ENCODE results near the gene DLL1.
"Not testable (repeated sequence)": the region's sequence is repeated elsewhere in the genome, so short reads cannot be mapped to it uniquely, and the experiment has no call there.

Gene DLL1

GRCh38 chr6:170266061-170266825, 24.6 kb downstream of the DLL1 start:
- no peak for DNase-seq (ENCODE audit: low spot score)

DNA sequence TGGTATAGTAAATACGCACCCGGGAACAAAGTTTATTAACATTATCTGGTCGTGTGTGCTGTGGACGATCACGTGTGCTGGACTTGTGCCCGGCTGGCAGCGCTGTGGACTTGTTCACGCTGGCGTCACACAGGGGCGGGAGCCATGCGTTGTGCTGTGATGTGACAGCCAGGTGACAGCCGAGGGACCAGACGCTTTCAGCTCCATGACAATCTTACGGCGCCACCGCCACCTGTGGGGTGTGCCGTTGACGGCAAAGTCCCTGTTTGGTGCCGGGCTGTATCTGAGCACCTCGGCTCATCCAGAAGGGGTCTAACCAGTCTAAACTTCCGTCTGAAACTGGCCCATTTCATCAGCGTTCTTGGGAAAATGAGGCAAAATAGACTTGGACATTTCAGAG, 25.2 kb downstream of the DLL1 start:
- DNase-seq (ENCODE audit: low spot score): no peak

- not testable (repeated sequence) for DNase-seq (ENCODE audit: low spot score)
Observed at GRCh38 chr6:170264644-170265043, 26.2 kb downstream of the DLL1 start.

DNA sequence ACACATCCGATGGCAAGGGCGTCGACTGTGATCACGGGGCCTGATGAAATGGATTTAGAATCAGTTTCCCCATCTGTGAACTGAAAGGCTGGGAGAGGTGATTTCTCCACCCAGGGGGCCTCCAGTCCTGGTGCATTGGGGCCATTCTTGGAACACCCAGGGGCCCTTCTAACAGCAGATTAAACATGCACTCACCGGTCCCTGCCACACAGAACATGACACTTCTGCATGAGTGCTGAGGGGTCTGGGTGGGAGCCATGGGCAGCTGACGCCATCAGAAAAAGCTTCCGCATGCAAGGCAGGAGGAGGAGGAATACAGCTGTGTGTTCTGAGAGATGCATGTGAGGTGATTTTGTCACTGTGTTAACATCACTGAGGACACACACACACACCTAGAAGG, 26.8 kb downstream of the DLL1 start:
- no peak for DNase-seq (ENCODE audit: low spot score)

DNA sequence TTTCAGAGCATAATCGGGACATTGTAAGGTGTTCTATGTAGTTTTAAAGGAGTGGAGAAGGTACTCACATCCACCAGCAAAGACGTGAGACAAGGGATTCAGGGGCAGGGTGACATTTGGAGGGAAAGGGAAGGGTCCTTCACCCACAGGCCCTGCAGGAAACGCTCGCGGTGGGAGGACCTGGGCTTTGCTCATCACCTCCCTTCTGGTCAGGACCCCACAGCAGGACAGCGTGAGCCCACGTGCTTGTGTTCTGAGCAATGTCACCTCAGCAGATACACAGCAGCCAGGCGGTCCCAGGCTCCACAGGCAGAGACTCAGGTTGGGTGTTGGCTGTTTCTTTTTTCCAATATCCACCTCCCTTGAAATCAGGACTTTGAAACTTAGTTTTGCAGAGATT, 27.5 kb downstream of the DLL1 start:
- no peak for DNase-seq (ENCODE audit: low spot score)

- no peak for DNase-seq (ENCODE audit: low spot score)
Observed at GRCh38 chr6:170262489-170263088, 28.3 kb downstream of the DLL1 start.

DNA sequence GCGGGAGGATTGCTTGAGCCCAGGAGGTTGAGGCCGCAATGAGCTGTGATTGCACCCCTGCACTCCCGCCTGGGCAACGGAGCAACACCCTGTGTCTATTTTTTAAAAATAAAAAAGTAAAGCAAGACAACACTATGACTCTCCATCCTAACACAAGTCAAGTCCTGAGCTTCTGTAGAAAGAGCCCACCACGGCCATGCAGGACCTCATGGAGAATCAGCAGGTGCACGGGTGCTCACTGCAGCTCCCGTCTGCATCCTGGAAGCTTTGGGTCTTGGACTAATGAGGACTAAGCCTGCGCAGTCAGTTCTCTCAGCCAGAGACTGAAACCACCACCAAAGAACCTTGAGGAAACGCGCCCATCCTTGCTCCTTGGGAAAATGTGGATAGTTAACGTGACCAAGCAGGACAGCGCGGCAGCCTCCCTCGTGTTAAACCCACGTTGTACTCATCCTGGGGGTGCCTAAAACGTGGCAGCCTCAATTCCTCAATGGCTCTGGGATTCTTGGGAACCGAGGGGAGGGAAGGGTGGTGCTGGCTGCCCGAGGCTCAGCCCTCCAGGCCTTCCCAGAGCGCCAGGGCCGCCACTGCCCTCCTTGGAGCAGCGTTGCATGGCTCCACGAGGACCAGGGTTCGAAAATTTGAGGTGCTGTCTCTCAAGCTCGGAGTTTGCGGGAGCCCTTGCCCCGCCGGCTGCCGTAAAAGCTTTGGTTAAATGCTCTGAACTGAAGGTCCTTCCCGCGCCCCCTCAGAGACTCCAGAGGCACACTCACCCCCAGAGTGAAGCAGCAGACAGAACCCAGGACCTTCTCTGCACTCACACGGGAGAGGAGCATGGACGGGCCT, 29.0 kb downstream of the DLL1 start:
- no peak for DNase-seq (ENCODE audit: low spot score)

DNA sequence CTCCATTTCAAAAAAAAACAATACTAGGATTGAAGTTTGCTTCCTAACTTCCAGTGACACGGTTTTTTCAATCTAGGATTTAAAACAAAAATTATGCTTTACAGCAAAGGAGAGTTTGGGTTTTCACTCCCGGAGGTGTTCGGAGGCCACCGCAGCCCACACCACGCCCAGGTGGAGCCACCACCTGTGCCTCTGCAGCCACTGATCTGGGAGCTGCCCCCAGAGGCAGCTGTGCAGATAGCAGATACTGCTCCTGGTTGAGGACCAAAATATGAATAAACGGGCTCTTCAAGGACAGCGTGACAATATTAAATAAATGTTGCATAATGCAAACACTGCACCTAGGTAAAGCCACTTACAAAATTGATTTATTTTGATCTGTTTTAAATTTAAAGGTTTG, 30.2 kb downstream of the DLL1 start:
- DNase-seq (ENCODE audit: low spot score): no peak

- no peak for DNase-seq (ENCODE audit: low spot score)
Observed at GRCh38 chr6:170259278-170259677, 31.6 kb downstream of the DLL1 start.

DNA sequence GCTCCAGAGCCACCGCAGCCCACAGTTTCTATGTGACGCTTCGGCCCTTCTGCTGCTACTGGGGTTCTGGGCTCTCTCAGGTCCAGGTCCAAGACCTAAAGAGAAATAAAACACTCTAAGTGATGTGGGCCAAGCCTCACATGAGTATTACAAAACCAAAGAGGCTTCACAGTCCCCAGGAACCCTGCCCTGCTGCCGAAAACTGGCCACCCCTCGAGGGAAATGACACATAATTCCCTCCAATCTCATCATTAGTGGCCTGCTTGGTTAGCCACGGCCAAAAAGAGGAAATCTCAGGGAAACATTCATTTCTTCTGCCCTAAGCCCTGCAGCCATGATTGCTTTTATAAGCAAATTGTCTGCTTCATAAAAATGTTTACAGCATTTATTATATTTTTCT, 32.5 kb downstream of the DLL1 start:
- no peak for DNase-seq (ENCODE audit: low spot score)

- no peak for DNase-seq (ENCODE audit: low spot score)
Observed at GRCh38 chr6:170257376-170257775, 33.5 kb downstream of the DLL1 start.

DNA sequence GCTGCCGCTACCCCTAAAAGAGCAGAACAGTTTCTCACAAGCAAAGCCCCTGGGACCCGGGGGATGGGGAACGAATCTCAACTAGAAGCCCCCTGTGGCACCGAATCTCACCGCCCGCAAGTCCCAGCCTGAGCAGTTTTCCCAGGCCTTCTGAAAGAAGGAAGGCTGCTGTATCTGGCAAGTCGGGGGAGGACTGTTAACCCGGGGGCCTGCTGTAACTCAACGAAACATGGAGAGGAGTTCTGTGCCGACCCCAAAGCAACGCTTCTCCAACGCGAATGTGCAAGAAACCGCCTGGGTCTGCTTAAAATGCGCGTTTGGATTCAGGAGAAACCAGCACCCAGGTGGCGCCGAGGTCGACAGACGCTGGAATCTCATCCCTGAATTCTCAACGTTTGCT, 34.2 kb downstream of the DLL1 start:
- DNase-seq (ENCODE audit: low spot score): no peak

GRCh38 chr6:170255426-170256125, 35.3 kb downstream of the DLL1 start:
- no peak for DNase-seq (ENCODE audit: low spot score)

- no peak for DNase-seq (ENCODE audit: low spot score)
Observed at GRCh38 chr6:170254315-170255213, 36.3 kb downstream of the DLL1 start.

DNA sequence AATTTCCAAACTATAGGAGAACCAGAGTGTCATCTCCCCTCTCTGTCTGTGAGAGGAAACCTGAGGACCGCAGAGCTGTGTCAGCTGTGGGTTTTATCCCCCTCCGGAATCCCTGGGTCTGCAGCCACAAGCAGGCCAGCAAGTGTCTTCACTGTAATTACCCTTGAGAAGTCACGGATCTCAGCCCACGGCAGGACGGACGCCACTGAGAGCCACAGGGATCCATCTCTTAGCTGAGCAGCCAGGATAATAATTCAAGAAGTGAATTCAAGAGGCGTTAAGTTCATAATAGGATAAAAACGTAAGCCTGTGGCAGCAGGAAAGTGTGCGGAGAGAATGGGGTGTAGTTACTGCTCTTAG, 37.0 kb downstream of the DLL1 start:
- no peak for DNase-seq (ENCODE audit: low spot score)

GRCh38 chr6:170253226-170253909, 37.5 kb downstream of the DLL1 start:
- no peak for DNase-seq (ENCODE audit: low spot score)

- no peak for DNase-seq (ENCODE audit: low spot score)
Observed at GRCh38 chr6:170251776-170252571, 38.9 kb downstream of the DLL1 start.

GRCh38 chr6:170250981-170251775, 39.7 kb downstream of the DLL1 start:
- DNase-seq (ENCODE audit: low spot score): no peak

GRCh38 chr6:170250455-170250854, 40.4 kb downstream of the DLL1 start:
- no peak for DNase-seq (ENCODE audit: low spot score)
